Stimulated activated CD8-positive, alpha-beta memory T cell treated with anti-CD3 and anti-CD28 coated beads, Interleukin-4, amount 100 ng/mL, for 24 hours (primary cell): ENCODE data around the gene FALEC.

Experiments used
- DNase-seq: peaks from one replicate; pipeline ENCODE4 v3.0.0-alpha.2; 2020; ENCODE audit warnings: low read depth

The FALEC gene

DNA sequence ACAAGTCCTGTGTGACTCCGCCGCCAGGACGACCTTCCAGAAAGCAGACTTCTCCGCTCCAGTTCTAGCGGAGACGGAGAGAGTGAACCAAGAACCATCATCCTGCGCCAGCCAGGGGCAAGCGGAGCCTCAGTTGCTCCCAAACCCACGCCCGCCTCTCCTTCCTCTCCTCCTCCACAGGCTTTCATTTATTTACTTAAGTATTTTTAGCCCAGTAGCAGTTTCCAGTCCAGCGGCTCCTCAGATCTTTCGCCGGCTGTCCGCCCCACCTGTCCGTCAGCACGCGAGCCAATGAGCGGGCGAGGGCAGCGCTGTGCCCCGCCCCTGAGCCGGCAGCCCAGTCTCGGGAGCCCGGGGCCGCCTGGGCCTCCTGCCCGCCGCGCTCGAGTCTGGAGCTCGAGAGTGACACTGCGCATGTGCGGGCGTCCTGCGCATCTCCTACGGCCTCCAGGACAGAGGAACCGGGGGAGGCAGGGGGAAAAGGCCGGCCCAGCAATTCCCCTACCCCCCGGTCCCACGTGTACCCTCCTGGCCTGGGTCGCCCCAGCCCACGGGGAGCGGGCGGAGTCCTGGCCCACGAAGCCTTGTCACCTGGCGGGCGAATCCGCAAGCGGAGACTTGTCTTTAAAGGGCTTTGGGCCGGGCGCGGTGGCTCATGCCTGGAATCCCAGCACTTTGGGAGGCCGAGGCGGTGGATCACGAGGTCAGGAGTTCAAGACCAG is at the start of gene FALEC:
TSS of gene FALEC (plus strand) at position 425 of the 722 bp plus-strand sequence.
- DNase-seq, result peak; percentile 87

DNA sequence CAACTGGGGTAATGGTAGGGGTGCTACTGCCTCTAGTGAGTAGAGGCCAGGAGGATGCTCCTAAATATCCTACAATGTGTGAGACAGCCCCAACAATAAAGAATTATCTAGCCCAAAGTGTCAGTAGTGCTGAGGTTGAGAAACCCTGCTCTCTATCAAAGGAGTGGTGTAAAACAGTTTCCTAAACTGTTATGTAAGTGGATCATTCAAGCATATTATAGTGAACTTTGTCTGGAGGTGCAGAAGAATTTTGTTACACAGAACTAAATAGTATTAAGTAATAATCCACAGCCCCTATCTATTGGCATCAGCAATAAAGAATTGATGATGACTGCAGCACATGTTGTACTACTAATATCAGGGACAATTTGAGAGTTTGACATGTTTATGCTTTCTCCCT is 48.6 kb upstream of the FALEC start:
- no peak for DNase-seq

DNA sequence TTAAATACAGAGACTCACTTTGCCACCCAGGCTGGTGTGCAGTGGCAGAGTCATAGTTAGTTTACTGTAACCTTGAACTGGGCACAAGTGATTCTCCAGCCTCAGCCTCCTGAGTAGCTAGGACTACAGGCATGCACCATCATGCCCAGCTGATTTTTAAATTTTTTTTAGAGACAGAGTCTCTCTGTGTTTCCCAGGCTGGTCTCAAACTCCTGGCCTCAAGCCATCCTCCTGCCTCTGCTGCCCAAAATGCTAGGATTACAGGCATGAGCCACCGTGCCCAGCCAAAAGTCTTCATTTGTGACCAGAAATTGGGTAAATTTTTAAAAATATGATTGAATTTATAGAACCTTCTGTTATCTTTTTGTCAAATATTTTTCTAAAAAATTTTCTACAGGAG is 46.3 kb upstream of the FALEC start:
- DNase-seq, result no peak

DNA sequence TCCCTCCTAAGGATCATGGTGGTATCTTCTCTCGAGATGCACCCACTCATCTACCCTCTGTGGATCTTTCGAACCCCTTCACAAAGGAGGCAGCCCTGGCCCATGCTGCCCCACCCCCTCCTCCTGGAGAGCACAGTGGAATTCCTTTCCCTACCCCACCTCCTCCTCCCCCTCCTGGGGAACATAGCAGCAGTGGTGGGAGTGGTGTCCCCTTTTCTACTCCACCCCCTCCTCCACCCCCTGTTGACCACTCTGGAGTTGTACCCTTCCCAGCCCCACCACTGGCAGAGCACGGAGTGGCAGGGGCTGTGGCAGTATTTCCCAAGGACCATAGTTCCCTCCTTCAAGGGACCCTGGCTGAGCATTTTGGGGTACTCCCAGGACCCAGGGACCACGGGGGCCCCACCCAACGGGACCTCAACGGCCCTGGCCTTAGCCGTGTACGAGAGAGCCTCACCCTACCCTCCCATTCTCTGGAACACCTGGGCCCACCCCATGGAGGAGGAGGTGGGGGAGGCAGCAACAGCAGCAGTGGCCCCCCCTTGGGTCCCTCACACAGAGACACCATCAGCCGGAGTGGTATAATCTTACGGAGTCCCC is 42.9 kb upstream of the FALEC start:
- no peak for DNase-seq

DNA sequence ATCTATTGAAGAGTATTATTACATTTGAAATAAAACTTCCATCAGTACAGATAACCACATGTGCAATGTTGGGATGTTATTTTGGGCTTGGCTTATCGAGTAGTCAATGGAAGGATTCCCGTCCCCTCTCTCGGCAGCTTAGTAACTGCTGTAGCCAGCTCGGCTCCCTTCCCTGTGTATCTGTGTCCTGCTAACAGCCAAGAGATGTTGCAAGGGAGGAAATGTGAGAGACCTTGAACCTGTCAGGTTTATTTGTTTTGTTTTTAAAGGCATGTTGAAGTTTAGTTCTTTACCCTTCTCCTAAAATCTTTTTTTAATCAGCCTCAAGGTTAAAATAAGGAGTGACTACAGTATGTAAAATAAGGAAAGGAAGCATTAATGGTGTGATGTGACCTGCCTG is 41.9 kb upstream of the FALEC start:
- no peak for DNase-seq

DNA sequence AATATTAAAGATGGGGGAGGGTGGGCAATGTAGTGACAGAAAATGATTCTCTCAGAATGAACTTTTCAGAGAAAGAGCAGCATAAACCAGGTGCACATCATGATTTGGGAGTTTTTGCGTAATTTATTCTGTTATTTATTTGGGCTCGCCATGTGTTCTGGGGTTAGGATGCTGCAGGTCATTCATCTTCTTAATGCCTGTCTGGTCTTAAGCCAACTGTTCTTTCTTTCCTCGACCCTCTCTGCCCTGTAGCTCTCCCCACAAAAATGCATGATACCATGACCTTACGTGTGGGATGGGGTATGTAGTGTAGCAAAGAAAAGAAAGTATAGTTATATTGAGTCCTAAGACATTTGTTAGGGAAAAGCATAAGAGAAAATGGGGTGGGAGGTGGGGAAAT is 40.7 kb upstream of the FALEC start:
- DNase-seq, result no peak

DNA sequence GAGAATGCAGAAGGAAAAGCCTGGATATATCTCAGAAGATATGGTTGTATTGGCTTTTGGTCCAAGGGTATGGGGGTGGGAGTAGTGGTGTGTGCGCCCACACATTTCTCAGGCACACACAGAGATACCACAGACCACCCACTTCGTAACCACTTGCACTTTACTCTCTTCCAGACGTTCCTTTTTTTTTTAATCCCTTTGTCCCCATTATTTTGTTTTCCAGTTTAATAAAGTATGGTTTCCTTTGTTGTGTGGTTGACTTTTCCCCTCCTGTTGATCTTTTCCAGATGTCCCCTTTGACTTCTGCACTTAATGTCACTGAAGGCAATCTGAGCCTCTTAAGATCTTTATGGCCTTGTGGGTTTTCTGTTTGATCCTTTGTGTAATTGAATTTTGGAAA is 38.8 kb upstream of the FALEC start:
- DNase-seq, result no peak

DNA sequence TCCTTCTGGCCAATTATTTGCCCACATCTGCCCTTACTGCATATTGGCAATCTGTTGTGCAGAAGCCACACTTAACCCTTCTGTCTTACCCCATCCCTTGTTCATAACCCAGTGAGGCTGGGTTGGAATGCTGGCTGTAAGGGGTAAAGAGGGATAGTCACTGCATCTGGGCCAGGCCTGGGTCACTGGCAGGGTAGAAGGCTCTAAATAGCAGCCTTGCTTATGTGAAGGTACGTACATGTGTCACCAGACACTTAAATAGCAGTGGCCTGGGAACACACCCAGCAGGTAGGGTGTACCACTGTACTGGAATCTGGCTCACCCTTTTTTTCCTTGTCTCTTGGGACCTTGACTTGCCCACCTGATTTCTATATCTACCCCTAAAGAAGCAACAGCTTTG is 38.2 kb upstream of the FALEC start:
- no peak for DNase-seq

DNA sequence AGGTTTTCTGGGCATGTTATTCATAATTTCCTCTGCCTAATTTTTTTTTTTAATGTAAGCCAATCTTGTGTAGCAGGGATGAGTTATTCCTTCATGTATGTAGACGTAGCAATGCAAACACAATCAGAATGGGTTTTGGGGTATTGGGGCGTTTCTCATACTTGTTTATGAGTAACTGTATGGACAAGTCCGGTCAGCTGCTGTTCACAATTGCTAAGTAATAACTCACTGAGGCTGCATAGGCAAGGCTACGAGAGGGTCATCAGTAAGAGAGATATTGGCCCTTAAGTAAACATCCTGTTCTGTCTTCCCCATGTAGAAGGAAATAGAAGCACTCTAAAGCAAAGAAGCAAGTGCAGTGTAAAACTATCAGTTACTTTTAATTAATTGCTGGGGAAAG is 37.8 kb upstream of the FALEC start:
- DNase-seq, result no peak

DNA sequence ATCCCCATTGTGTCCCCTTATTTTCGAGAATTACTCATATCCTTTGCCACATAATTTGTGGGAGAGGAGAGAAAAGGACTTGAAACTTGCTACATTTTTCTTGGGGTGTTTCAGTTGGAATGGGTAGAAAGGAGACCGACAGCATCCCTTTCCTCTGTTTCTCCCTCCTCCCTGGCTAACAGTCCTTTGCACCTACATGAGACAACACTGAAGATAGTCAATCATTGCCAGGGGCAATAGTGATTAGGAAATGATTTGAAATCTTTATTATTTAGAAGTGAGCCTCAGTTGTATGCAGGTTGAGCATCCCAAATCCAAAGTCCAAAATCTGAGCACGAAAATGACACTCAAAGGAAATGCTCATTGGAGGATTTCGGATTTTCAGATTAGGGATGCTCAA is 36.2 kb upstream of the FALEC start:
- no peak for DNase-seq

DNA sequence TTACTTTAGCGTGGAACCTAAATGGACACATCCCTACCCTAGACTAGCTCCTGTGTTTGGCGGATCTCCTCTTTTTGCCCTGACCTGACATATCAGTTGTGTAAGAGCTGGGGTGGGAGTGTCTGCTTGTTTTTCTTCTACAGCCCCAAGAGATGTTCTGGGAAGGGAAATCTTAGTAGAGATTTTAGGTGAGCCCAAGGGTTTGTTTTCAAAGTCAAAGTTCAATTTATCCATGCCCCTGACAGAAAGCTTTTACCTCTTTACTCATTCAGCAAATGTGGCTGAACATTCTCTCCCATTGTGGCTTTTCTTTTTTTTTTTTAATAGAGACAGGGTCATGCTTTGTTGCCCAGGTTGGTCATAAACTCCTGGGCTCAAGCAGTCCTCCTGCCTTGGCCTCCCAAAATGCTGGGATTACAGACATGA is 35.6 kb upstream of the FALEC start:
- DNase-seq, result no peak

DNA sequence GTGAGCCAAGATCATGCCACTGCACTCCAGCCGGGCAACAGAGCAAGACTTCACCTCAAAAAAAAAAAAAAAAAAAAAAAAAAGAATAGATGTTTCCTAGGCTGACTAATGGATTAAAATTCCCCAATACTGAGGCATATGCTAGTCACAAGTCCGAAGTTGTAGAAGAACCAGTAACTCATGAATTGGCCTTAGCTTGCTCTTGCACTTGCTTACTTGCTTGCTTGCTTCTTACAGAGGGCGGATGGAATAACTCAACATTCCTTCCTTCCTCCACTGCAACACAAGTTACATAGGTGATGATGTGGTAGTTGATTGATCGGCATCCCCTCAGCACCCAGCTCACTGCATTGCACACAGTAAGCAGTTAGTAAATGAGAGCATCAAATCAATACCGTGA is 31.1 kb upstream of the FALEC start:
- no peak for DNase-seq

DNA sequence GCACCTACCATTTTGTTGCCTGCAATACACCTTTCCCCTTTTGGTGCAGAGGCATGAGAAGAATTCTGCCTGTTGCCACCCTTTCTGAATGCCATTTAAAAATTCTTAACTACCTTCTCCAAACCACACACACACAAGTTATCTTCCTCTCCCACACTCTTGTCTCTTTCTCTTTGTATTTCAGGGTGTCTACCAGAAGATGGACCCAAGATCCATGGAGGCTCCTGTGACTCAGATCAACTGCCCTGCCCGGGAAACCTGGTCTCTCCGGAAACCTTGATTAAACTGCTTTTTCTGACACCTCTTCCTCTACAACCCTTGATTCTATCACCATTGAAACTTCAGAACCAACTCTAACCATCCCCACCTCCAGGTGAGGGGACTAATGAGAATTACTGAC is 30.7 kb upstream of the FALEC start:
- no peak for DNase-seq

DNA sequence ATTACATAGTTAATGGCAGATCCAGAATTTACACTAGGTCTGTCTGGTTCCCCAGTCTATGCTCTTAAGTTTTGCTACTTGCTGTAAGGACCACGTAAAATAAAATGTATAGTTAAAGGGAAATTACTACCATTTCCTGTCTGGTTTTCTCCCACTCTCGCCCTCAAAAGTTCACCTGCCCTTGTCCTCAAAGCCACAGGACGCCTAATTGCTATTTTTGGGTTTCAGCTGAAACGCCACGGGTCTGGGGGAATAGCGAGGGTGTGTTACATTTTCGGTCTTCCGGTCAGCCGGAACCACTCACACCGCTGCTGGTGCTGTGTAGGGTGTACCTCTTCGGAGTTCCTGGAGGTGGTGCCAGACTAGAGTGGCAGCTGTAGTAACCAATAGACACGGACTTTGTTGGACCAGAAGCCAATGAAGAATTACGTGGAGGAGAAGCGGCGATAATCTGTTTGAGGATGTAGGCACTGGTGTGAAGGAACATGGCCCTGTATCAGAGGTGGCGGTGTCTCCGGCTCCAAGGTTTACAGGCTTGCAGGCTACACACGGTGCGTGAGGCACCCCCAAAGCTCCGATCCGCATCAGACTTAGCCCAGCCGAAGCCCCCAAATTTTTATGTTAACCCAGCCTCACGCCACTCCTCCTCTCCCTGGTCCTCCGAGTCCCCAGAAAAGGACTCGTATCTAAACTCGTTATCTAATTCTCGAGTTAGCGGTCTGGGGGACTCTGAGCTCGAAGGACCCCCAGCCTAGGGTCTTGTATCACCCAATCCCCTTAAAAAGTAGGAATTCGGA is 28.4 kb upstream of the FALEC start, which contains the start of gene TARS2:
TSS of gene TARS2 (plus strand) at position 454 of the 797 bp plus-strand sequence. CDS start at position 486, 32 bp downstream.
- DNase-seq, result peak; percentile 92

DNA sequence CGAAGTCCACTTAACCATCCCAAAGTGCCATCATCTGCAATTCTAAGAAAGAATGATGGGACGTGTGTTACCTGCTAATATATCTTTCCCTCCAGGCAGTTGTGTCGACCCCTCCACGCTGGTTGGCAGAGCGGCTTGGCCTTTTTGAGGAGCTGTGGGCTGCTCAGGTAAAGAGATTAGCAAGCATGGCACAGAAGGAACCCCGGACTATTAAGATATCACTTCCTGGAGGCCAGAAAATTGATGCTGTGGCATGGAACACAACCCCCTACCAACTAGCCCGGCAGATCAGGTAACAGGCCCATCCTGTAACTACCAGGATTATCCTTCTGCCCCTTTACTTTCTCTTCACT is 27.8 kb upstream of the FALEC start:
- DNase-seq, result no peak

DNA sequence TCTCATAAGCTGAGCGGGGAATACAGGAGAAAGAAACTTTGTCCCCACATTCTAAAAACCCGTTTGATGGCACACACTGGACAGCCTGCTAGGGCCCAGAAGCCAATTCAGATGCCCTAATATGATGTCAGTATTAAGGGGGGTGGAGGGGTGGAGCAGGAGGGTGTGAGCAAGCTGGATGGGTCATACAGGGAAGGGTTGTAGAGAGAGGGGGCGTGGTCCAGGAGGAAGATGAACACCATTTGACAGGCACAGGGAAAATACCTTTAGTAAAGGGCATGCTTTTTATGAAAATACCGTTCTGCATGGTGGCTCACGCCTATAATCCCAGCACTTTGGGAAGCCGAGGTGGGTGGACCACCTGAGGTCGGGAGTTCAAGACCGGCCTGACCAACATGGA is 22.4 kb upstream of the FALEC start:
- DNase-seq, result no peak

DNA sequence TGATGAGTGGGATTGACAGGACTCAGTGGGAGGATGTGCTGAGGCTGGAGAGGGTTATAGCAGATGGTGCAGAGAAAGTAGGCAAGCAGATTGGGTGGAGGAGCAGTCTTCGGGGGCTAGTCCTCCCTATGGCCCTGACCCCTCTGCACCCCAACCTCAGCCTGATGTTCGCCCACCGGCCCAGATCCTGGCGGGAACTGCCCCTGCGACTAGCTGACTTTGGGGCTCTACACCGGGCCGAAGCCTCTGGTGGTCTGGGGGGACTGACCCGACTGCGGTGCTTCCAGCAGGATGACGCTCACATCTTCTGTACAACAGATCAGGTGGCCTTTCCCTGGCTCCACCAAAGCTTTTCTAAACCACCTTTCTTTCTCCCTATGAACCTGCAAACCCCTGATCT is 17.2 kb upstream of the FALEC start:
- DNase-seq, result no peak

DNA sequence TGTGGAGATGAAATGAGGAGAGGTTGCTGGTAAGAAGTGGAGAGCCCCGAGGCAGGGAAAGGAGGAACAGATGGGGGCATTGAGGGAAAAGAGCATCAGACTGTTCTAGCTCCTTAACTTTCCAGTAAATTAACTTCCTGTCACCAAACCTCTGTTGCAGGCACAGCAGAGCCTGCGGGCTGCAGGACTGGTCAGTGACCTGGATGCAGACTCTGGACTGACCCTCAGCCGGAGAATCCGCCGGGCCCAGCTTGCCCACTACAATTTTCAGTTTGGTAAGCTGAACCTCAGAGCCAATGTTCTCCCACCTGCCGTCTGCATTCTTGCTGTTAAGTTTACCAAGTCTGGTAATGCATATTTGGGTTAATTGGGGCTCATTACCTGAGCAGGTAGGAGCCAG is 10.1 kb upstream of the FALEC start:
- no peak for DNase-seq

DNA sequence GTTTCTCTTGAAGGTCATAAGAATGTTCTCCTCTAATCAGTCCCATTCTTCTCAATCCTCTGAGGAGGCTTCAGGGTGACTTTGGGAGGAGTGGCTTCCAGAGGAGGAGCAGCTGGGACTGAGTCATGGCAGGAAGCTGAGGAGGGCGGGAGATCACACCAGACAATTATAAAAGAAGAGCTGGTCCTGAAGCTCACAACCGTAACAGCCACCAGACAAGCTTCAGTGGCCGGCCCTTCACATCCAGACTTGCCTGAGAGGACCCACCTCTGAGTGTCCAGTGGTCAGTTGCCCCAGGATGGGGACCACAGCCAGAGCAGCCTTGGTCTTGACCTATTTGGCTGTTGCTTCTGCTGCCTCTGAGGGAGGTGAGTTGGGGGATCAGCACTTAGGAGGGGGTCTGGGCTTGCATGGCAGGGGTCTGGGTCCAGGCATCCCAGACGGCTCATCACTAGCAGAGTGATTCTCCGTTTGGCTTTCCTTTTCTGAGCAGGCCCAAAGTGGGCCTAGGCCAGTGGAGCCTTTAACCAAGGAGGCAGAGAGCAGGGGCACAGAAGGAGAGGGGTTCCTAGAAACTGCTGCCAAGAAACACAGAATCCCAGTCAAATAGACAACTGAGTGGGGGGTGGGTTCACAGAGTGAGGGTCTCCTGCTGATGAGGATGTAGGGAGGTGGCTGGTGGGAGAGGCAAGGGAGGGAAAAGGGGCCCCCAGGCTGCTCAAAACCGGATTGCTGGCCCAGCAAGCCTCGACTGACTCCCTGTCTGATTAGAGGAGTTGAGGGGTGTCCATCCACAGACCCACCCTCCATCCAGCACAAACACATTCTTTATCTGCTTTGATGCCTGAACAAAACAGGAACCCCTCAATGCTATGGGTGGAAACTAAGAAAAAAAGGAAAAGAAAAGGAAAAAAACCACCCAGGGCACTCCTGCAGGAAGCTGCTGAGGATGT is 7.4 kb upstream of the FALEC start, which contains the start of gene ECM1:
TSS of gene ECM1 (plus strand) at position 198 of the 953 bp plus-strand sequence. CDS start at position 299, 101 bp downstream.
- no peak for DNase-seq

DNA sequence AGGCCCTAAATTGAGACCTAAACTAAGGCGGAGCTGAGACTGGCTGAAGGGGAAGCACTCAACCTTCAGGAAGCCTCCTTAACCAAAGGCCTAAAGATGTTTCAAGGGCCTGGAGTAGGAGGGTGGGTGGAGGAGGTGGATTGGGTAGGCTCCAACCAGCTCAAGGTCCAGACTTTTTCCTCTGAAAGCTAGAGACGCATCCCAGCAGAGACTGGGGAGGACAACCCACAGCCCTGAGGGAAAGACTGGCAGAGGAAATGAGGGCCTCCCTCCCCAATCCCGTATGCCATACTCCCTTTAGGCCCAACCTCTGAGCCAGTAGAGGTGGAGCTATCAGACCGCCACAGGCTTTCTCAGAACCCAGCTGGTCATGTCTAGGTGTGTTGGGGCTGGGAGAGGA is 6.6 kb upstream of the FALEC start:
- DNase-seq, result no peak

DNA sequence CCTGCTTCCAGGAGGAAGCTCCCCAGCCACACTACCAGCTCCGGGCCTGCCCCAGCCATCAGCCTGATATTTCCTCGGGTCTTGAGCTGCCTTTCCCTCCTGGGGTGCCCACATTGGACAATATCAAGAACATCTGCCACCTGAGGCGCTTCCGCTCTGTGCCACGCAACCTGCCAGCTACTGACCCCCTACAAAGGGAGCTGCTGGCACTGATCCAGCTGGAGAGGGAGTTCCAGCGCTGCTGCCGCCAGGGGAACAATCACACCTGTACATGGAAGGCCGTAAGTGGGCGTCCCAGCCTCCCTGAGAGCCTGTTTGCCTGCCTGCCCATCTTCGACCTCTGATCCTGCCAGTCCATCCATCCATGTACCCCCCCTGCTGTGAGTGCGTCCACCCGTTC is 4.0 kb upstream of the FALEC start:
- no peak for DNase-seq
